T1000 (cell line): ENCODE measurements around the gene SLC44A1.

Experiments
- DNase-seq: peaks from one replicate; lab custom pipeline; 2025; ENCODE audit warnings: mixed read lengths; lab: John Stamatoyannopoulos, UW

Gene SLC44A1

GRCh38 chr9:105432247-105432842 is 187.9 kb downstream of the SLC44A1 start:
- no peak for DNase-seq

GRCh38 chr9:105435453-105435852 is 191.0 kb downstream of the SLC44A1 start:
- no peak for DNase-seq

GRCh38 chr9:105436783-105437182 is 192.3 kb downstream of the SLC44A1 start:
- no peak for DNase-seq

GRCh38 chr9:105437704-105438103 is 193.3 kb downstream of the SLC44A1 start:
- DNase-seq, result no peak

GRCh38 chr9:105438141-105438806 is 193.8 kb downstream of the SLC44A1 start:
- DNase-seq, result no peak

- DNase-seq, result no peak
Measured at GRCh38 chr9:105439428-105439827, 195.0 kb downstream of the SLC44A1 start.

- DNase-seq, result no peak
Measured at GRCh38 chr9:105441616-105442160, 197.2 kb downstream of the SLC44A1 start.

- DNase-seq, result no peak
Measured at GRCh38 chr9:105443121-105443520, 198.7 kb downstream of the SLC44A1 start.

- DNase-seq, result no peak
Measured at GRCh38 chr9:105444130-105444529, 199.7 kb downstream of the SLC44A1 start.

- DNase-seq, result no peak
Measured at GRCh38 chr9:105445203-105445881, 200.9 kb downstream of the SLC44A1 start.

- DNase-seq, result no peak
Measured at GRCh38 chr9:105447386-105447813, 202.9 kb downstream of the SLC44A1 start.

GRCh38 chr9:105447814-105448812 is 203.7 kb downstream of the SLC44A1 start, which contains the start of gene FSD1L:
Gene FSD1L, plus strand, starts transcription at chr9:105448034. Its CDS starts 187 bp downstream, at chr9:105448221.
- peak; percentile 86 for DNase-seq

- DNase-seq, result no peak
Measured at GRCh38 chr9:105449081-105449480, 204.6 kb downstream of the SLC44A1 start.

- DNase-seq, result no peak
Measured at GRCh38 chr9:105452185-105452584, 207.7 kb downstream of the SLC44A1 start.

- DNase-seq, result no peak
Measured at GRCh38 chr9:105455836-105456475, 211.5 kb downstream of the SLC44A1 start.

GRCh38 chr9:105457560-105458294 is 213.3 kb downstream of the SLC44A1 start:
- no peak for DNase-seq

GRCh38 chr9:105458404-105458803 is 214.0 kb downstream of the SLC44A1 start:
- no peak for DNase-seq

- DNase-seq, result no peak
Measured at GRCh38 chr9:105459336-105459735, 214.9 kb downstream of the SLC44A1 start.

- no peak for DNase-seq
Measured at GRCh38 chr9:105466898-105467455, 222.5 kb downstream of the SLC44A1 start.

GRCh38 chr9:105468875-105469274 is 224.4 kb downstream of the SLC44A1 start:
- DNase-seq, result no peak
